ENCODE measurements around the gene INVS.

- no peak for TF ChIP-seq CTCF (conservative IDR thresholded peaks at IDR 0.05; ENCODE audit: low read depth in 2 of 2)
- no peak for TF ChIP-seq STAT1 (IDR thresholded peaks at IDR 0.05; ENCODE audit: unreplicated experiment)
- TF ChIP-seq REST (IDR thresholded peaks at IDR 0.05; ENCODE audit: unreplicated experiment): no peak
- TF ChIP-seq POLR2AphosphoS5 (IDR thresholded peaks at IDR 0.05; ENCODE audit: low read depth): no peak
- no peak for TF ChIP-seq EZH2 (IDR thresholded peaks at IDR 0.05; ENCODE audit: low read depth, unreplicated experiment)
- TF ChIP-seq EZH2phosphoT487 (IDR thresholded peaks at IDR 0.05; ENCODE audit: unreplicated experiment): no peak
- TF ChIP-seq, protein P1, sequence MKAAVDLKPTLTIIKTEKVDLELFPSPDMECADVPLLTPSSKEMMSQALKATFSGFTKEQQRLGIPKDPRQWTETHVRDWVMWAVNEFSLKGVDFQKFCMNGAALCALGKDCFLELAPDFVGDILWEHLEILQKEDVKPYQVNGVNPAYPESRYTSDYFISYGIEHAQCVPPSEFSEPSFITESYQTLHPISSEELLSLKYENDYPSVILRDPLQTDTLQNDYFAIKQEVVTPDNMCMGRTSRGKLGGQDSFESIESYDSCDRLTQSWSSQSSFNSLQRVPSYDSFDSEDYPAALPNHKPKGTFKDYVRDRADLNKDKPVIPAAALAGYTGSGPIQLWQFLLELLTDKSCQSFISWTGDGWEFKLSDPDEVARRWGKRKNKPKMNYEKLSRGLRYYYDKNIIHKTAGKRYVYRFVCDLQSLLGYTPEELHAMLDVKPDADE (IDR thresholded peaks at IDR 0.05): no peak
- TF ChIP-seq ZNF331 (CRISPR knock-in tag; IDR thresholded peaks at IDR 0.05; ENCODE audit: low read depth): no peak
- TF ChIP-seq JUNB (IDR thresholded peaks at IDR 0.05; ENCODE audit: unreplicated experiment): no peak
- TF ChIP-seq CREB1 (CRISPR knock-in tag; IDR thresholded peaks at IDR 0.05; ENCODE audit: low read depth): no peak
- TF ChIP-seq, protein P2, sequence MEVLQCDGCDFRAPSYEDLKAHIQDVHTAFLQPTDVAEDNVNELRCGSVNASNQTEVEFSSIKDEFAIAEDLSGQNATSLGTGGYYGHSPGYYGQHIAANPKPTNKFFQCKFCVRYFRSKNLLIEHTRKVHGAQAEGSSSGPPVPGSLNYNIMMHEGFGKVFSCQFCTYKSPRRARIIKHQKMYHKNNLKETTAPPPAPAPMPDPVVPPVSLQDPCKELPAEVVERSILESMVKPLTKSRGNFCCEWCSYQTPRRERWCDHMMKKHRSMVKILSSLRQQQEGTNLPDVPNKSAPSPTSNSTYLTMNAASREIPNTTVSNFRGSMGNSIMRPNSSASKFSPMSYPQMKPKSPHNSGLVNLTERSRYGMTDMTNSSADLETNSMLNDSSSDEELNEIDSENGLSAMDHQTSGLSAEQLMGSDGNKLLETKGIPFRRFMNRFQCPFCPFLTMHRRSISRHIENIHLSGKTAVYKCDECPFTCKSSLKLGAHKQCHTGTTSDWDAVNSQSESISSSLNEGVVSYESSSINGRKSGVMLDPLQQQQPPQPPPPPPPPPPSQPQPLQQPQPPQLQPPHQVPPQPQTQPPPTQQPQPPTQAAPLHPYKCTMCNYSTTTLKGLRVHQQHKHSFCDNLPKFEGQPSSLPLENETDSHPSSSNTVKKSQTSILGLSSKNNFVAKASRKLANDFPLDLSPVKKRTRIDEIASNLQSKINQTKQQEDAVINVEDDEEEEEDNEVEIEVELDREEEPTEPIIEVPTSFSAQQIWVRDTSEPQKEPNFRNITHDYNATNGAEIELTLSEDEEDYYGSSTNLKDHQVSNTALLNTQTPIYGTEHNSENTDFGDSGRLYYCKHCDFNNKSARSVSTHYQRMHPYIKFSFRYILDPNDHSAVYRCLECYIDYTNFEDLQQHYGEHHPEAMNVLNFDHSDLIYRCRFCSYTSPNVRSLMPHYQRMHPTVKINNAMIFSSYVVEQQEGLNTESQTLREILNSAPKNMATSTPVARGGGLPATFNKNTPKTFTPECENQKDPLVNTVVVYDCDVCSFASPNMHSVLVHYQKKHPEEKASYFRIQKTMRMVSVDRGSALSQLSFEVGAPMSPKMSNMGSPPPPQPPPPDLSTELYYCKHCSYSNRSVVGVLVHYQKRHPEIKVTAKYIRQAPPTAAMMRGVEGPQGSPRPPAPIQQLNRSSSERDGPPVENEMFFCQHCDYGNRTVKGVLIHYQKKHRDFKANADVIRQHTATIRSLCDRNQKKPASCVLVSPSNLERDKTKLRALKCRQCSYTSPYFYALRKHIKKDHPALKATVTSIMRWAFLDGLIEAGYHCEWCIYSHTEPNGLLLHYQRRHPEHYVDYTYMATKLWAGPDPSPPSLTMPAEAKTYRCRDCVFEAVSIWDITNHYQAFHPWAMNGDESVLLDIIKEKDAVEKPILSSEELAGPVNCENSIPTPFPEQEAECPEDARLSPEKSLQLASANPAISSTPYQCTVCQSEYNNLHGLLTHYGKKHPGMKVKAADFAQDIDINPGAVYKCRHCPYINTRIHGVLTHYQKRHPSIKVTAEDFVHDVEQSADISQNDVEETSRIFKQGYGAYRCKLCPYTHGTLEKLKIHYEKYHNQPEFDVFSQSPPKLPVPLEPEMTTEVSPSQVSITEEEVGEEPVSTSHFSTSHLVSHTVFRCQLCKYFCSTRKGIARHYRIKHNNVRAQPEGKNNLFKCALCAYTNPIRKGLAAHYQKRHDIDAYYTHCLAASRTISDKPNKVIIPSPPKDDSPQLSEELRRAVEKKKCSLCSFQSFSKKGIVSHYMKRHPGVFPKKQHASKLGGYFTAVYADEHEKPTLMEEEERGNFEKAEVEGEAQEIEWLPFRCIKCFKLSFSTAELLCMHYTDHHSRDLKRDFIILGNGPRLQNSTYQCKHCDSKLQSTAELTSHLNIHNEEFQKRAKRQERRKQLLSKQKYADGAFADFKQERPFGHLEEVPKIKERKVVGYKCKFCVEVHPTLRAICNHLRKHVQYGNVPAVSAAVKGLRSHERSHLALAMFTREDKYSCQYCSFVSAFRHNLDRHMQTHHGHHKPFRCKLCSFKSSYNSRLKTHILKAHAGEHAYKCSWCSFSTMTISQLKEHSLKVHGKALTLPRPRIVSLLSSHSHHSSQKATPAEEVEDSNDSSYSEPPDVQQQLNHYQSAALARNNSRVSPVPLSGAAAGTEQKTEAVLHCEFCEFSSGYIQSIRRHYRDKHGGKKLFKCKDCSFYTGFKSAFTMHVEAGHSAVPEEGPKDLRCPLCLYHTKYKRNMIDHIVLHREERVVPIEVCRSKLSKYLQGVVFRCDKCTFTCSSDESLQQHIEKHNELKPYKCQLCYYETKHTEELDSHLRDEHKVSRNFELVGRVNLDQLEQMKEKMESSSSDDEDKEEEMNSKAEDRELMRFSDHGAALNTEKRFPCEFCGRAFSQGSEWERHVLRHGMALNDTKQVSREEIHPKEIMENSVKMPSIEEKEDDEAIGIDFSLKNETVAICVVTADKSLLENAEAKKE (CRISPR knock-in tag; IDR thresholded peaks at IDR 0.05): no peak
Observed at GRCh38 chr9:100112677-100113336, 13.8 kb downstream of the INVS start.

Data from GM23338 (cell line).